Fibroblast of the aortic adventitia (primary cell): ENCODE data around the gene SGO1. TPM values are rescaled to one million over a fixed set of nuclear protein-coding genes. Genes with fewer than 3 reads are reported as not detected.

ENCODE experiments used
- DNase-seq: peaks from one replicate; pipeline ENCODE4 v3.0.0-alpha.2; 2010; ENCODE audit warnings: low read depth
- H3K4me3 ChIP-seq: 2 replicates; pipeline ENCODE4 v1.5.1; 2011; ENCODE audit warnings: low read depth, mild to moderate bottlenecking, control low read depth, low read length, moderate library complexity
- CTCF ChIP-seq: IDR thresholded peaks from 2 replicates; pipeline ENCODE4 v1.5.1; 2011; ENCODE audit warnings: mild to moderate bottlenecking, low read length, control low read depth, inconsistent platforms; ENCODE audit not compliant: insufficient read depth
- total RNA-seq: library from RNA; depleted of rRNA; stranded (reverse); fragments of >200 nt; gene quantifications from 2 replicates; pipeline ENCODE4 v1.2.3, GENCODE V29; 2012; ENCODE audit warnings: low replicate concordance

Gene SGO1
- total RNA-seq, 1 donor: 14.5 TPM

DNA sequence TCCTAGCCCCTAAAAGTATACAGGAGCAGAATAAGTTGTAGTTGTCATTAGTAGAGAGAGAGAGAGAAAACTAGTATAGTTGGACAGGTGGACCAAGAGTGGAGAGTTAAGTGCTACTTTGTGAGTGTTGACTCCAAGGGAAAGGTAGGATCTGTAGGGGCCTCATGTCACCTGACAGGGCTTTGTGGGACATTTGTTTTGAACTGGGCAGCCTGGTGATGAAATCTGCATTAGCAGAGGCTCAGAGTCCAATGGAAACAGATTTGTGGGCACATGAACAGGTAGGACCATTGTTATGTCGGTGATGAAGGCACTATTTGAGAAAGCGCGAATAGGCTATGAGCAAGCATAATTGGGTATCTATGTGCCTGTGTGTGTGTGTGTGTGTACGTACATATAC, 43.5 kb downstream of the SGO1 start:
- no peak overlapping the region for H3K4me3 ChIP-seq
- no peak for TF ChIP-seq CTCF
- no peak for DNase-seq

- TF ChIP-seq CTCF: peak; percentile 8
- no peak overlapping the region for H3K4me3 ChIP-seq
- peak; percentile 69 for DNase-seq
Measured at GRCh38 chr3:20141851-20142250, 44.2 kb downstream of the SGO1 start.

GRCh38 chr3:20141316-20141715, 44.7 kb downstream of the SGO1 start:
- H3K4me3 ChIP-seq: no peak overlapping the region
- TF ChIP-seq CTCF: no peak
- peak; percentile 4 for DNase-seq

GRCh38 chr3:20140881-20141280, 45.1 kb downstream of the SGO1 start:
- TF ChIP-seq CTCF: no peak
- DNase-seq: no peak
- H3K4me3 ChIP-seq: no peak overlapping the region

DNA sequence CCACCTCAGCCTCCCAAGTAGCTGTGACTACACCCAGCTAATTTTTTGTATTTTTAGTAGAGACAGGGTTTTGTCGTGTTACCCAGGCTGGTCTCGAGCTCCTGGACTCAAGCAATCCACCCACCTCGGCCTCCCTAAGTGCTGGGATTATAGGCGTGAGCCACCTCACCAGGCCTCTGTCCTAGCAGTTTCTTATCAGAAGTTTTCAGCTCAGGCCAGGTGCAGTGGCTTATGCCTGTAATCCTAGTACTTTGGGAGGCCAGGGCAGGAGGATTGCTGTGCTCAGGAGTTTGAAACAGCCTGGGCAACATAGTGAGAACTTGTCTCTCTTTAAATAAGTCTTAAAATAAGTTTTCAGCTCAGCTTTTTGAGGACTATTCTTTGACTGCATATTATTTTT, 48.4 kb downstream of the SGO1 start:
- H3K4me3 ChIP-seq: no peak overlapping the region
- no peak for TF ChIP-seq CTCF
- DNase-seq: no peak

DNA sequence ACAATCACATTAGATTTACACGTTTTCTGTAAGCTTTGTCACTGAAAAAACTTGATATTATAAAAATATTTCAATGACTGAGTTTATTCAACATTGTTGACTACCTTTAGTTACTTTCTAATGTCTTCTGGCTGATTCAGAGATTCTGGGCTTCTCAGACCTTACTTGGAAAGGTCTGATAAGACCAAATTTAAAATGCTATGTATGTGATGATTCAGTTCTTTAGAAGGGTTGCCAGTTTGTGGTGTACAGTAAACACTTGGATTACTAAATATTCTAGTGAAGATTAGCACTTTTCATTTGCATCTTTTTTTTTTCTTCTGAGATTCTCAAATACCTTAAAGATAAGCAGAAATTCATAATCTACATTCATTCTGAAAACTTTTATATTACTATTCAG, 49.8 kb downstream of the SGO1 start:
- no peak for TF ChIP-seq CTCF
- DNase-seq: peak; percentile 20
- H3K4me3 ChIP-seq: no peak overlapping the region

DNA sequence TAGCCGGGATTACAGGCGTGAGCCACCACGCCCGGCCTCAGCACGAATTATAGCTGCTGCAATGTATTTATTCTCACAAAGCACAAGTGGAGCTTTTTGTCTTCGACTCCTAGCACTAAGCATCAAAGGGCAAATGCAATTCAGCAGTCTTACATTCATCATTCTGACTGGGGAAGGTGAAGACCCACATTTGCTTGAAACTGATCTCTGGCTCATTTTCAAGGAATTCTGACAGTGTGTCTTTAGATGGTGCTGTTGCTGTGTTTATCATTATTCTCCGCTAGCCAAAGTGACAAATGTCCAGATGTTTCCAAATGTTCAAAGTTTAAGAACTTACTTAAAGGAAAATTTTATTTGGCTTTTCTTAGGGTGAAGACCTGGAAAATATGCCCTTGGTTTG, 55.9 kb downstream of the SGO1 start:
- no peak for DNase-seq
- H3K4me3 ChIP-seq: no peak overlapping the region
- TF ChIP-seq CTCF: no peak
